HG02870 (cell line): ENCODE measurements around the gene MIS12.

Experiments used
- ATAC-seq: cut with Tn5 transposase; IDR thresholded peaks from one replicate; pipeline ENCODE4 v1.9.1; 2021; ENCODE audit warnings: mild to moderate bottlenecking, moderate library complexity; ENCODE audit not compliant: unreplicated experiment

The MIS12 gene, protein sequence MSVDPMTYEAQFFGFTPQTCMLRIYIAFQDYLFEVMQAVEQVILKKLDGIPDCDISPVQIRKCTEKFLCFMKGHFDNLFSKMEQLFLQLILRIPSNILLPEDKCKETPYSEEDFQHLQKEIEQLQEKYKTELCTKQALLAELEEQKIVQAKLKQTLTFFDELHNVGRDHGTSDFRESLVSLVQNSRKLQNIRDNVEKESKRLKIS

DNA sequence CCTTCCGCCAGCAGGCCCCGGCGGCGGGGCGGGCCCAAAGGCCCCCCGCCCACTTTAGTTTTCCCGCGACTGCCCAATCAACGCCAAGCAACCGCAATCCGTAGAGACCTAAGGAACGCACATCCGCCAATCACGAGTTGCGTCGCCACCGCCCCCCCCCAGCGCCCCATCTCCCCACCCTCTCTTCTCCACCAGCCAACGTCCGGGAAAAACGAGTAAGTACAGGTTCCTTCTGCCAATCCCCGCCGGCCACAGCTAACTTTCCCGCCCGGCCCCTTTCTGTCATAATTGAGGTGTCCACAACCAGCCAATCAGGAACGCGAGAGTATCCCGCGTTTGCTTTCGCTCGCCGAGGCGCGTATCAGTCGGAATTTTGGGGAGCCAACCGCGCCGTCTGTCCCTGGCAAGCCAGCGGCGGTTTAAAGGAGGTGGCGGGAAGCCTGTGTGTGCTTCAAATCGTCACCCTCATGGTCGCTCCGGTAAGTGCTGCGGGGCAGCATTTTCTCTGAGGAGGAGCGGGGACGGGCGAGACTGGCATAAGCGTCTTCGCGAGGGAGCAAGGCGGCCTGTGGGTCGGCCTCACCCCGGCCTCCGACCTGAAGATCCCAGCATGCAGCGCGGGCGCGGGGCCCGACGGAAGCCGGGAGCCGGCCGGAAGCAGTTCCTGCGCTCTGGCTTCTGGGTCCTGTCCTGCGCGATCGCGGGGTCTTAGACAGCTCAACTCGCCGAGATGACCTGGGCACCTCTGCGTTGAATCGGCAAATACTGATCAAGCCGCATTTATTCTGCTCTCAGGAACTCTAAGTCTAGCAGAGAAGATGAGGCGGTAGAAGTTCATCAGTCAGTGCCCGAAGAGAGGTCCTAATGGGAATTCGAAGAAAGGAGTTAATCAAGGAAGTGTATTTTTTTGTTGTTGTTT is at the start of gene MIS12:
TSS of gene MIS12 (plus strand) at position 361 of the 919 bp plus-strand sequence. CDS start 2,297 bp downstream, outside the sequence.
- ATAC-seq: peak; percentile 89

DNA sequence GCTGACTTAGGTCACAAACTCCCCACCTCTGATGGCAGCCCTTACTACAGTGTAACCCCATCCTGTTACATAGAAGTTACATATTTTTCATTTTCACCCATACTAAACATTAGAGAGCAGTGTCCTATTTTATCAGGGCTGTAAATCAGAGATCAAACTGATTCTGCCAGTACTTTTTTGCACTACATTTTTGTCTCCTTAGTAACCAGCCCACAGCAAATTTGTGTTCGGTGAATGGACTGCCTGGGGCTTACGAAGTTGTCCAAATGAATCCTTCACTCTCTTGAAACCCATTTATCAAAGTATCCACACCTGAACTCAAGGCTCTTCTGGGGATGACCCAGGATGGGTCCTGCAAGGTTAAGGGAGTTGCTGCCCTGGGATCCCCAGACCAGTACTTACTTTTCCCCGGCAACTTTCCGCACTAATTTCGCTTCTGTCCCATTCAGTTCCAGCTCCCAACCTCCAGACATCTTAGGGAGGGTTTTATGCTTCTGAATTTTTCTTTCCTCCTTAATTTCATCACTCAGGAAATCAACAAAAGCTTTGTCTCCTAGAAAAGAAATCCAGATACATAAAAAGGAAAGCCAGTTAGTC is 48.5 kb upstream of the MIS12 start:
- ATAC-seq: no peak

DNA sequence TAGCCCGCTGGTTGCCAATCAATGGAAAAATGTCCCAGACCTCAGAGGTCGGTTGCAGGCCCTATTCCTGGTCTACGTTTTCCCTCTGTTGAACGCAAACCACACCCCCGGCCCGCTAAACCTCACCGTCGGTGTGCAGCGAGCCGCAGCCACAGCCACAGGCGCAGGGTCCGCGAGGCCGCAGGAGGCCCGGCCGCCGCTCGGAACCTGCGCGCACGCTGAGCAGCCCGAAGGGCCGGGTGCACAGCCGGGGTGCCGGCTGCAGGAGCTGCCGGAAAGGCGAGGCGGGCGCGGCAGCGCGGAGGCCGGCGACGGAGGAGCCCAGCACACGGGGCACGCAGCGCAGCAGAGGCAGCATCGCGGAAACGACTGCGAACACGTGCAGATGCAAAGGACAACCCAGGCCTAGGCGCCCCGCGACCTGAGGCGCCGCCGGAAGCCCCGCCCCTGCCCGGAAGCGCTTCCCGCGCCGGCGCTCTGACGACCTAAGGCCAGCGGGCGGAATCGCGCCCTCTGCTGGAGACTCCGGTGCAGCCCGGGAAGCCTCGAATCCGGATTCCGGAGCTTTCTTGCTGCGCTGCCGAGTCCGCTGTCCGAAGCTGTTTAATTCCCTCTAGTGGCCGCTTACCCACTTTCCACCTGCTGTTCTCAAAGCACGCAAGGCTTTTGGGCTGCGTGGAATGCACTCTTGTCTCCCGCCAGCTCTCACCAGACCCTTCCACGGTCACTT is 47.5 kb upstream of the MIS12 start, which contains the start of gene C1QBP:
TSS of gene C1QBP (minus strand) at position 440 of the 730 bp plus-strand sequence. CDS start at position 358, 82 bp downstream.
- ATAC-seq: peak; percentile 69

GRCh38 chr17:5439446-5439764 is 47.0 kb upstream of the MIS12 start:
- no peak for ATAC-seq

DNA sequence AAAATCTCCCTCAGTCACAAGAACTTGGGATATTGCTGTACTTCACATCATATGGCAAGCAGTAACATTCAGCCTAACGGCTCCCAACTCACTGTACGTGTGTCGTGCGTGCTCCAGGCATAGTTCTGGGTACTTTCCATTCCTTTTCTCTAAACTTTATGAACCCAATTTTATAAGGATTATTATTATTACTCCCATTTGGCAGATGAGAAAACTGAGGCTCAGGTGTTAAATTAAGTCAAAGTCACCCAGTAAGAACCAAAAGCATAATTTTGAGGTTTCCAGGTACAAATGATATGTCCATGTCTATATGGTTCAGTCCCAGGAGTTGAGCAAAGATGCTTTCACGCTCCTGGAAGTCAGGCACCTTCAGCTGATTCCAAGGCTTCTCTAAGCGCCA is 42.6 kb upstream of the MIS12 start:
- no peak for ATAC-seq

DNA sequence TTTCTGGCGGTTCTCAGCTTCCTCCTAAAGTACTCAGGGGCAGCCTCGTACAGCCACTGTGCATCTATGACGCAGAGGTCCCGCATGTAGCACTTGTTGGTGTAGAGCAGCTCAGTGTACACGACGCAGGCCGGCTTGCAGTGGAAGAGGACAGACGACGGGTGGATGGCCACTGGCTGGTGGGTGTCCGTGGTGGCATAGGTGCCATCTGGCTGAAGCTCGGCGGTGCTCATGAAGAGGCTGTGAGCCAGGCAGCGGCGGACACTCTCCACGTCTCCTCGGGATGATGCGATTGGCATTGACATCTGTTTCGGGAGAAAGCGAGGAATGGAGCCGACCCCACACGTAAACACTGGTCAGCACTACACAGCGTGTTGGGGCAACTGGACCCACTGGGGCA is 42.2 kb upstream of the MIS12 start:
- ATAC-seq: no peak

DNA sequence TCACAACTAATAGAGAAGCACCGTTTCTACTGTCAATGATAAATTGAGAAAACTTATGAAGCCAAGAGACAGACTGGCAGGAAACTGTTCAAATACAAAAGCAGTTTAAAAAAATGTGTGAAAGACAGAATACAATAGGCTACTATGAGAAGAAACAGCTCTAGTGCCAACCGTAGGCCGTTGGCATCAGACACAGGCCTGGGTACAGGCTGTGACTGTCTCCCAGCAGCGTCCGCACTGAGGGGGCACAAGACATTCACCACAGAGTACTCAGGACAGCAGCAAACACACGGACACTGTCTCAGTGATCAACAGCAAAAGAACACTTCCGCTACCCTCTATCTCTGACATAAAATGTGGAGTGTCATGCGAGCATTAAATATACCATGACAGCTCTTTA is 39.6 kb upstream of the MIS12 start:
- no peak for ATAC-seq

DNA sequence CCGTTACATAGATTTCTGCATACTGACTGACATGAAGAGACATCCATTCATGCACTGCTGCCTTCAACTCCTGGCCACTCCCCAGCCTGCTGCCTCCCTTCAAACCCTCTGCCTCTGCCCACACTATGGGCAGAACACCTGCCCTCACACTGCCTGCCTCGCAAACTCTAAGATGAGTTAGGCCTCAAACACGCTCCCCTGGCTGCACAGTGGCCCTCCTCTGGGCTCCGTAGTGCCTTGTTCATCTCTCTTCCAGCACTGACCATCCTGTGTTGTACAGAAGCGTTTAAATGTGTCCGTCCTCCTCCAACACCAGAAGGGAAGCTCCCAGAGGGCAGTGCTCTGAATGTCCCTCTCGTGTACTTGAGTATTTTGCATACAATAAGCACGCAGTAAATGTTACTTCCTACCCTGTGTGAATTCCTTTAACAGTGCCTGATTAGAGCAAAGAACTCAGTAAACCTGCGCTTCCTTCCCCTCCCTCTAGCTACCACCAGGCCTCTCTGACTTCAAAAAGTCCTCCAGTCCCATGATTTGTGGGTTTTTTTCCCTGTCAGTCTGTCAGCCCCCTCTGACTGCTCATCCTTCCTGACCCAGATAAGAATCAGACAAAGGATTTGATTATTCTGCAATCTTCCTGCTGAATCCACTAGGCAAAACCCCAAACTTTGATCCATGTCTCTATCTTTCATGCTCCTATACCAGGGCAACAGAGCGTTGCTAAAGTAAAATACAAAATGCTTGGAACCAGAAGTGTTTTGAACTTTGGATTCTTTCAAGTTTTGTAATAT is 21.5 kb upstream of the MIS12 start:
- ATAC-seq: no peak

GRCh38 chr17:5466295-5466694 is 20.1 kb upstream of the MIS12 start:
- ATAC-seq: no peak

DNA sequence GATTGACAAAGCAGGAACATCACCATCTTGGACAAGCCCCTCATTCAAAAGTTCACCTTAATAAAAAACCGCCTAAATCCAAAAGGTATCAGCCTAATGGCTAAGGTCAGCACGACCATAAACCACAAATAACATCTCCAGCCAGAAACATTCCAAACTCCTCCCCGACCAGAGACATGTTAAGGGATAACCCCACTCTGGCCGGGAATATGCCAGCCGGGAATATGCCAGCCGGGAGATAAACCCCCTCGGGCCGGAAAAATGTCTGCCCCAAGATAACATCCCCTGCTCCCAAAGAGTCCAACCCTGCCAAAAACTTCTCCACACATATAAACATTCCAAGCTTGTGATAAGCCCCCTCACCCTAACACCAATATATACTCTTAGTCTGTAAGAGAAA is 18.9 kb upstream of the MIS12 start:
- no peak for ATAC-seq

GRCh38 chr17:5468075-5468473 is 18.3 kb upstream of the MIS12 start:
- peak; percentile 12 for ATAC-seq

- no peak for ATAC-seq
Observed at GRCh38 chr17:5472511-5472910, 13.9 kb upstream of the MIS12 start.

DNA sequence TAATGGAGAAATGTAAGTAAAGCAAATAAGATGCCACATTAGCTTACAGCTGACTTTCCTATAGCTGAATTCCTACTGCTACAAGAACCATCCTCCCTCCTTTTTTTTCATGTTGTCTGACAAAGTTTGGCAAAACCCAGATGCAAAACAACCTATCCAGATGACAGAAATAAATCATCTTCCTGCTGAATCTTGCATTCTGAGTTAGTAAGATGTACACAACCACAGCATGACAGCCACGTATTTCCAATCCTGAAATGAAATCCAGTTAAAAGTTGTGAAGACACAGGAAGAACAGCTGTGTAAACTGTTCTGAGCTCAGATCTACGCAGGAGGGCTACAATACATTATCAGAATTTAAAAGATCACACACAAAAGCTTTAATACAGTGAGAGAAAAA is 12.5 kb upstream of the MIS12 start:
- no peak for ATAC-seq

- no peak for ATAC-seq
Observed at GRCh38 chr17:5478992-5479391, 7.4 kb upstream of the MIS12 start.

DNA sequence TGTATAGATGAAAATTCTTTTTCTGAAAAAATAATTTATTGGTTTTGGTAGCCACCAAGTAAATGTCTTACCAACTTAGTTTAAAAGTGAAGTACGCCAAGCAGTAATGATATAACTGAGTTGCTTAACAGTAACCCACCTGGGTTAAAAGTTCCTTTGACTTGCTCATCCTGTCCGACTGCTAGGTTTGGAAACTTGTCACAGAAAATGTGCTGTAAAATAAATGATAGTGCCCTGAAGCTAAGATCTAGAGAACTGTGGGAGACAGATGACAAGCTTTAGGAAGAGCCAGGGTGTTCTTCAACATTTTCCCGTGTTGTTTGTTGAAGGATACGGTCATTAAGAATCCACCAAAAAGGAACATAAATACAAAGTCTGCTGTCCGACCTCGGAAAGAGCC is 5.4 kb upstream of the MIS12 start:
- ATAC-seq: no peak

- no peak for ATAC-seq
Observed at GRCh38 chr17:5481451-5481850, 4.9 kb upstream of the MIS12 start.

DNA sequence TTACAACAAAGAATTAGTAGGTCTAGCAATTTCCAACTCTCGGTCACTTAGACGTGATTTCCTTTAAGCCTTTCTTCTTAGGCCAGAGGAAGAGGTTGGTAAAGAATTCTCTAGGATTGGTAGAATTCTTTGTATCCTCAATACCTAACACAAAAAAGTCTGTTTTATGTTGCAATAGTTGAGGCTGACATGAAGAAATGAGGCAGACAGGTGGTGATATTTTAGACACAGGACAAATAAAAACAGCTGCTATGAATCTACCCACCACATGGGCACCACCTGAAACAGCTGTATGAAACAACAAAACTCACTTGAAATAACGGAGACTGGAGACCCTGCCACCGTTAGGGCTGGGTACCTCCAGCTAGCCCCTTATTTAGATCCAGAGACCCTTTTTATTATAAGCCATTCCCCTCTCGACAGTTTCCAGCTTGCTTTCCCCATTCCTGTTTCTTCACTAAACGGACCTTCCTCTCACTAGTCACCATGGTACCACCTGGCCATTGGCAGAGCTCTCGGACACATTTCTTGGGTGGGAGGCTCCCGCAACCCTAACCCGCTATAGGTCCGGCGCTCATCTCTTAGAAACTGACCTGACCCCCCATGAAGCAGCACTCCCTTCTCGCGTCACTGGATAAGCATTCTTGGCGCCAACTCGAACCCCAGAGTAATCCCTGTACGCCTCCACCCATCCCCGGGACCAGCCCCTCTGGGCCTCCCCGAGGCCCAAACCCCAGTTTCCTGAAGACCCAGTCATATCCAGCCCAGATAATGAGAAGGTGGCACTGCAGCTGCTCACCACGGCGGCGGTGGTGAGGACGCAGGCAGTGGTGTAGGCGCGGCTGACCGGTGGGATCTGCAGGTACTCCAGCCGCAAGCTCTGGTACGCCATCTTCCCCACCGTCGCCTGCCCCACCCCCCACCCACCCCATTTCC is 828 bp upstream of the MIS12 start, which contains the start of gene DERL2:
TSS of gene DERL2 (minus strand) at position 909 of the 936 bp plus-strand sequence. CDS start at position 892, 17 bp downstream.
- ATAC-seq: peak; percentile 21

DNA sequence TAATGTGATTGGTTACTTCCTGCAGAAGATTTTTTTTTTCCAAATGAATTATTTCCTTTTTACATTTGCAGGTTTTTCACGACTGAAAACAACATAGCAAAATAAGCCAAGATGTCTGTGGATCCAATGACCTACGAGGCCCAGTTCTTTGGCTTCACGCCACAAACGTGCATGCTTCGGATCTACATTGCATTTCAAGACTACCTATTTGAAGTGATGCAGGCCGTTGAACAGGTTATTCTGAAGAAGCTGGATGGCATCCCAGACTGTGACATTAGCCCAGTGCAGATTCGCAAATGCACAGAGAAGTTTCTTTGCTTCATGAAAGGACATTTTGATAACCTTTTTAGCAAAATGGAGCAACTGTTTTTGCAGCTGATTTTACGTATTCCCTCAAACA is 2.4 kb downstream of the MIS12 start:
- ATAC-seq: no peak

GRCh38 chr17:5492970-5493369 is 6.6 kb downstream of the MIS12 start:
- ATAC-seq: no peak
